HUDEP-2 (cell line): ENCODE results near the gene GDA.

Experiments used
- DNase-seq, 76 experiments: peaks; one replicate each; lab custom pipeline; 2025; ENCODE audit not compliant: unreplicated experiment in 76 of 76; lab: John Stamatoyannopoulos, UW

GDA gene

DNA sequence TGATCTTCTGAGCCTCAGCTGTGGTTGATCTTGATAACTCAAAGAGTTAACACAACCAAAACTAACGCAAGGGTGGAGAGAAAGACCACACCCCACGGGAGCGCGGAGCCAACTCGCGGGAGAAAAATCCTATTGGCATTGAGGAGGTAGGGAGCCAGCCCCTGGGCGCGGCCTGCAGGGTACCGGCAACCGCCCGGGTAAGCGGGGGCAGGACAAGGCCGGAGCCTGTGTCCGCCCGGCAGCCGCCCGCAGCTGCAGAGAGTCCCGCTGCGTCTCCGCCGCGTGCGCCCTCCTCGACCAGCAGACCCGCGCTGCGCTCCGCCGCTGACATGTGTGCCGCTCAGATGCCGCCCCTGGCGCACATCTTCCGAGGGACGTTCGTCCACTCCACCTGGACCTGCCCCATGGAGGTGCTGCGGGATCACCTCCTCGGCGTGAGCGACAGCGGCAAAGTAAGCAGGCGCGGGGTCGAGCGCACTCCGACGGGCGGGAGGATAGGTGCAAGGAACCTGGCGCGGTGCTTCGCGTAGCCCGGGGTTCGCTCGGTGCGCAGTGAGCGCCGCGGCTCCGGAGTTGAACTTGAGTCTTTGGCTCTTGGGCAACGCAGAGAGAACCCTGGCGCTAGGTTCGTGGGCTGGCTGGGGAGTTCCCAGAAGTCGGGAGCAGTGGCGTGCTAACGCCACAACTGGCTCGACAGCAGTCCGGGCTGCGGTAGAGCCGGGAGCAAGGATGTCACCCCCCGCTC lies at the start of gene GDA:
Gene GDA, plus strand, starts transcription at position 210 of the 745 bp plus-strand sequence. Its CDS starts 120 bp downstream, at position 330.
- no peak for DNase-seq

- DNase-seq, result no peak
Observed at GRCh38 chr9:72102520-72102919, 46.7 kb upstream of the GDA start.

DNA sequence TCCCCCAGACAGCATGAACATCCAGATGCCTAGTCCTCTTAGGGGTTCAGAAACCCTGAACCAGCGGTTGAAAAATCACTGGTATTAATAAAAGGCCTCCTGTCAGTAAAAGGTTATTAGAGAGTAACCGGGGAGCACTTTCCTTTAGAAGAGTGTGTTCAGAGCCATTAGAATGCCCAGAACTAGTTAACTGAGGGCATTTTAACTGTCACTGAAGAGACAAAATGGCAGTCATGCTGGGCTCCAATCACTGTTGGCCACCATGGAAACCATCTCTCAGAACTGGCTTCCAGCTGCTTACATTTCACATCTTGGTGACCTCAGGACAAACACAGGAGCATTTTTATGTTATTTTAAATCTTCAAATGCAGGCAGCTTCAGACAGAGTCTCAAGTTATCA lies 36.2 kb upstream of the GDA start:
- DNase-seq, result no peak

DNA sequence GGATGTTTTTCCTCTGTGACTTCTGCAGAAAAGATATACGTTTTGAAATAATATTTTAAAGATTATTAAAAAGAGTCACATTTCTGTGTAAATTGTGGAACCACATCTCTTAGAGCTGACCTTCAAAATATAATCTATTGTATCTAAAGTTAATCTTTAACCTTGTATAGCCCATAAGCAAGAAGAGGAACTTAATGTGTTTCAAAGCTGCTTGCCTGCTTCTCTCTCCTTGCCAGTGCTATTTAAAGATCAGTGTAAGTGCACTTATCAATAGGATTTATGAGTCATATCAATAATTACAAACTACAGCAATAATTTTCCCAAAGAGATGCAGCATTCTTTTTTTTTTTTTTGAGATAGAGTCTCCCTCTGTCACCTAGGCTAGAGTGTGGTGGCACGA lies 29.4 kb upstream of the GDA start:
- no peak for DNase-seq

GRCh38 chr9:72124947-72125346 lies 24.3 kb upstream of the GDA start:
- no peak for DNase-seq

- no peak for DNase-seq
Observed at GRCh38 chr9:72127753-72128152, 21.5 kb upstream of the GDA start.

DNA sequence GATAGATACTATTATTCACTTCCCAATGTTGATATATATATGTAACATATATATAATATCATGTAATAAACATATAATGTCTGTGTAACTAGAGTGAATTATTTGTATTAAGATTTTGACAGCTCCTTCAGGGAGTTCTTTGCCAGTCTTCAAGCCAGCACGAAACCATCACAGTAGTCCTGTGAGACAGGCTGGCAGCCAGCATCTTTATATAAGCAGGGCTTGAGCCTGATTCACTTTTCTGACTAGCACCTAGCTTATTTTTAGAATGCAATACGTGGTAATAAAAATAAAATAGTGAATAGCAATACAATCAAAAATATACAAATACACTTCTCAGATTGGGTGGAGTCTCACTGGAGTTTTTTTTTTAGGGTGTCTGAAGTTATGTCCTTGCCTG lies 20.7 kb upstream of the GDA start:
- DNase-seq, result no peak

- no peak for DNase-seq
Observed at GRCh38 chr9:72129271-72130156, 19.7 kb upstream of the GDA start.

DNA sequence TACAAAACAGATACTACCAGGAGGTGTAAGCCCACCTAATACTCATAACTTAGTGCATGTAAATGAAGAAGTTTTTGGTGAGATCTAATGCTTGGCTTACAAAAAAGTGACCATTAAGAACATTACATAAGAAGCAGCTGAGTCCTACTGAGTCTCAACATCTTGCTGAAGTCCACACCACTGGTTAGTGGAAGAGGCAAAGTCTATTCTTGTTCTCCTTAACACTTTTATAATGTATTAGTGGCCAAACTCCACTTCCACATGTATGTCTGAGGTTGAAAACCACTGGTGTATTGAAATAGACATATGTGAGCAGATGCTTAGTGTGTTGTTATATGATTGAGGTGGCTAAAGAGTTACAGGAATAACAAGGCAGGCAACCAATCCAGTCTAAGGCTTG lies 18.9 kb upstream of the GDA start:
- no peak for DNase-seq

- no peak for DNase-seq
Observed at GRCh38 chr9:72131206-72131605, 18.0 kb upstream of the GDA start.

DNA sequence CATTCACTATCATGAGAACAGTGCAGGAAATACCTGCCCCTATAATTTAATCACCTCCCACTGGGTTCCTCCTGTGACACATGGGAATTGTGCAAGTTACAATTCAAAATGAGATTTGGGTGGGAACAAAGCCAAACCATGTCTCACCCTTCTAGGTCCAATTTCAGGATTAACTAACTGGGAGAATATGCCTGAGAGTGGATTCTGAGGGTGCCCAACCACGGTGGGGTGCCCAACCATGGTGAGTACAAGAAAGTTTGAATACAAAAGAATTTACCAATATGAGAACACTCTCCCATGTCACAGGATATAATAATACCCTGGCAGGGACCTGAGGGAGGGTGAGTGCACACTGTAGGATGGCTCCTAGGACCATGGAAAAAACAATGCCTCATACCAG lies 17.2 kb upstream of the GDA start:
- no peak for DNase-seq

DNA sequence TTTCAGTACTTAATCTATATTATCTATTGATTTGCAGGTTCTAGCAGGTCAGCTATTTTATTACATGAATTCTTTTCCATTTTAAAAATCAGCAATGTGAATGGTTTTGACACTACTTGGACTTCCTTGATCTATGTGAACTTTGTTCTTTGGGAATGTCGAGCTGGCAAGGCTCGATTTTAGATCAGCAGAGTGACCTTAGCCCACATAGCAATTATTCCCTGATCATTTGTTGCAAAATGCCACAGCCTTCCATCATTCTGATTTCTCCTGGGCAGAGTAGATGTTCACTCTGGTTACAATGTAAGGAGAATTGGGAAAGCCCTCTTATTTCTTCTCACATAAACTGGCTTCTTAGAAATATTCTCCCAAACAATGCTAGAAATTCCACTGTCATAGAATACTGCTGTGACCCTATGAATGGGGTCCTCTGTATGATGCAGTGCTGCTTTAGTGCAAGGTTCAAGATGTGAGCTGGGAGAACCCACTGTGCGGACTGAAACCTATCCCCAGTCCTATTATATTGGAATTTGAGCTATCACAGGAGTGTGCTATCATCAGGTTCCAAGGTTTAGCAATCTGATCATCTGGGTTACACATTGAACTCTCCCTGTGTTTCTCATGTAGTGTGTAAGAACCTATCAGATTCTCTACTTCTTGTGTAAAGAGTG lies 15.7 kb upstream of the GDA start:
- no peak for DNase-seq

- DNase-seq, result no peak
Observed at GRCh38 chr9:72134801-72135200, 14.4 kb upstream of the GDA start.

DNA sequence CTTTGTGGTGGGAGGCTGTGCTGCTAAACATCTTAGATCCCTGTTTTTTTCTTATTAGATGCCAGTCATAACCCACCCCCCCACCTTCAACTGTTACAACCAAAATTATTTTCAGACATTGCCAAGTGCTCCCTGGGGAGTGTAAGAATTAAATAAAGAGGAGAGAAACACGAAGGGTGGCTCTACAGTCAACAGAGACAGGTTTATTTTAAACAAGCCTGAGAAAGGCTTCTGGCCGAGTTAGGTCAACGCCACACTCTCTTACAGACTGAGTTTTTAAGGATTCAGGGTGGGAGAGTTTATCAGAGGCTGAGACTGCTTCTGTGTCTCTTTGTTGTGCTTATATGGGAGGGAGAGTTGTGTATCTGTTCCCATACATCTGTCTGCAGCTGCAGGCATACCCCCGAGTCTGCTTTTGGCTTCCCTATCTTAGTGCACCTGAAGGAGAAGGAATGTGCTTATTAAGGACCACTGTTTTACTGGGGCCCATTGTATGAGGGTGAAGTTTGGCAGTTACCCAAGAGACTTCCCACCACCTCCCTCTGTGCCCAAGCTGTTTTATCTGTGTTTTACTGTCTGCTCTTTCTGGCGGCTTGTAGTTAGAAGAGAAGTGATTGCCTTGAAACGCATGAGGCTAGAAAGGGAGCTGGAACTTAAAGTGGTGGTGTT lies 11.4 kb upstream of the GDA start:
- no peak for DNase-seq

GRCh38 chr9:72139226-72139625 lies 10.0 kb upstream of the GDA start:
- DNase-seq, result no peak

- DNase-seq, result no peak
Observed at GRCh38 chr9:72140586-72140985, 8.7 kb upstream of the GDA start.

GRCh38 chr9:72141484-72141883 lies 7.8 kb upstream of the GDA start:
- no peak for DNase-seq

DNA sequence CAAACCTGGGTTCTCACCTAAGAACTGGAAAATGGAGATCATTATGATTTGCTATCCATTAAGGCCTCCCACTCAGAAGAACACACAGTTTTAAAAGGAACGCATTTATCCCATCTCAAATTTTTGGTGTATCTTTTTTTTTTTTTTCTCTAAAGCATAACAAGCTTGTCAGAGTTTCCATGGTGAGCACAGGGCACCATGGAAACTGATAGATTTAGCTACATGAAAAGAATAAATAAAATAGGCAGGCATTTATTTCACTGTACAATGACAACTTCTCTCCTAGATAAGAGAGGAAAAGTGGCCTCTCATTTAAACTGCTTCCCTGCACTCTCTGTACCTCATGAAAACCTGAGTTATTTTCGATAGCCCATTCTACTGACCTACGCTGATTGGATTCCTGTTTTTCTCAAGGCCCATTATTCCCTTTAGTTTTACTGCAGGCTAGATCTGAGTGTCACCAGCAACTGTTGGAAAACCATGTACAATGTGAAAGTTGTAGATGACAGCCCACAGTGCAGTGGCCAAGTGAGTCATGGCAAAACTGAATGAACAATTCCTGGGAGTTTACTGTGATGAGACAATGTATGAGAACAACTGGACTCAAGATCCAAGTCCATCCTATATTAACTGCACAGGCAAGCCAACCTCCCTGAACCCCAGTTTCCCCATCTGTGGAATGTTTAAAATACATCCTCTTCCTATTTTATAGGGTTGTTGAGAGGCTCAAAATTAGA lies 4.3 kb upstream of the GDA start:
- DNase-seq, result no peak

DNA sequence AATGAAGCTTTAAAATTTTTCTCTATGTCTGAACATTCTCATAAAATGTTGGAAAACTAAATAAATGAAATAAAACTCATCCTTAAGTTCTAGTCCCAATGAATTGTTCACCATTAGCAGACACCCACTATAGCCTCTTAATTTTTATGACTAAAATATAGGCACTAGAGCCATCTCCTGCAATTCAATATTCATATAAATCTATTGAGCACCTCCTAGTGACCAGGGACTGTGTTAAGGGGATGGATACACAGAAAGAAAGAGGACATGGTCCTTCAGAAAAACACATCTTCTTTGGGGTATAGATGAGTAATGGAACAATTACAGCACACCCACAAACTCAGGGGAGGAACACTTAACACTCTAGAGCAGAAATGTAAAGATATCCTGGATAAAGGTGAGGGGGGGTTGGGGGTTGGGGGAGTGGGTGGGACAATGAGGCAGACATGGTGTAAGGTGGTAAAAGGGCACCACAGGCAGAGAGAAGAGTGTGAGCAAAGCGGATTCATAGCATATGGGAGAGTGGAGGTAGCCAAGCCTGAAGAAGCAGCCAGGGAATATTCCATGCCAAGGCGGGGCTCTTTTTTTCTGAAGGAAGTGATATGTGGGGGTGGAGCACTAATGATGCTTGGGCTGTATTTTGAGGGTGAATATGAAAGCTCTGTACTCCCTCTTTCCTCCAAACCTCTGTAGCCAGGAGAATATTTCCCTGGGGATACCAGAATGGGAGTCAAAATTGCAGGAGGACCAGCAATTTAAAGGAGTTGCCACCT lies 3.3 kb upstream of the GDA start:
- DNase-seq, result no peak

- DNase-seq, result no peak
Observed at GRCh38 chr9:72147676-72148075, 1.6 kb upstream of the GDA start.
